ENCODE measurements around the gene ANO7.

GRCh38 chr2:241263061-241263460 is 74.6 kb downstream of the ANO7 start:
- no peak for TF ChIP-seq CTCF (IDR thresholded peaks at IDR 0.05; ENCODE audit: borderline replicate concordance, extremely low read depth, low read length, poor library complexity, severe bottlenecking)
- TF ChIP-seq EZH2 (IDR thresholded peaks at IDR 0.05; ENCODE audit: borderline replicate concordance, low read depth, low read length, severe bottlenecking) = no peak

Measured in DND-41 (cell line).